ENCODE results near the gene UBE2E1. TPM values are rescaled to one million over a fixed set of nuclear protein-coding genes. Genes with fewer than 3 reads are reported as not detected.

UBE2E1 gene
- total and polyA plus RNA-seq, 2 of the 4 experiments (the other 2 are of a cell fraction) = 54.1 to 91.6 TPM

GRCh38 chr3:23882487-23882918, 76.7 kb downstream of the UBE2E1 start:
- DNase-seq (no peak), ATAC-seq (ENCODE audit: low read depth) (no peak)
- intact Hi-C loops (cut with micrococcal nuclease) (no loop called here), dilution Hi-C loops (cut with HindIII; ENCODE audit: low sequenced_read_pairs, unreplicated experiment) (no loop called here), in situ Hi-C loops (cut with MboI; ENCODE audit: low sequenced_read_pairs) (loop anchor here (25.0 kb wide), 2 partner anchors 355 to 805 kb away; no protein-coding TSS in a partner anchor)
- Histone ChIP-seq H2BK5ac (ENCODE audit: low read depth, low read length, poor library complexity, severe bottlenecking) (no peak overlapping the region), H3K36me3 (ENCODE audit: control insufficient read depth, insufficient read depth, low read length) (peaks cover 9% of the 10 kb centered on the region; the same call in 1 of the 2 replicates), H3K4ac (ENCODE audit: low read depth, low read length) (no peak overlapping the region), H3K9me1 (ENCODE audit: insufficient read depth, low read length) (no peaks in the 10 kb centered on the region), H2AFZ (replicated peaks; ENCODE audit: low read length, poor library complexity) (no peak overlapping the region), H3K18ac (ENCODE audit: low read depth, low read length) (no peak overlapping the region), H2AK9ac (replicated peaks; ENCODE audit: low read depth, low read length, poor library complexity) (no peak overlapping the region), H2AK5ac (ENCODE audit: low read depth, low read length) (no peak overlapping the region), H3K4me1 (ENCODE audit: control insufficient read depth, insufficient read depth, low read length) (peaks cover 1% of the 10 kb centered on the region), H3K4me3 (ENCODE audit: insufficient read depth, low read depth, low read length) (no peak overlapping the region), H4K20me1 (ENCODE audit: insufficient read depth, low read length) (peaks cover 11% of the 10 kb centered on the region), H3K9ac (ENCODE audit: low read depth, low read length) (no peak overlapping the region), H2BK120ac (ENCODE audit: low read depth, low read length) (no peak overlapping the region), H3K9me3 (ENCODE audit: control insufficient read depth, insufficient read depth, low read length) (no peaks in the 10 kb centered on the region), H4K91ac (ENCODE audit: insufficient read depth, low read depth, low read length) (no peak overlapping the region), H3K56ac (ENCODE audit: extremely low read depth, insufficient read depth, low read length) (no peak overlapping the region), H4K5ac (ENCODE audit: low read depth, low read length) (no peak overlapping the region), H3K14ac (replicated peaks; ENCODE audit: low read depth, low read length) (no peak overlapping the region), H2BK15ac (ENCODE audit: low read depth, low read length) (no peak overlapping the region), H3K79me1 (ENCODE audit: low read depth in 1 of 2, low read length in 2 of 2) (peaks cover 23 to 53% of the 10 kb centered on the region in 2 experiments), H4K8ac (ENCODE audit: low read depth in 2 of 2, low read length in 2 of 2) (no peak overlapping the region), H3K27ac (ENCODE audit: insufficient read depth, low read length) (no peak overlapping the region), H3K4me2 (ENCODE audit: low read depth, low read length) (no peak overlapping the region), H3K23ac (ENCODE audit: low read depth, low read length) (no peak overlapping the region), H2BK20ac (ENCODE audit: low read depth, low read length) (no peak overlapping the region), H3K27me3 (ENCODE audit: control insufficient read depth, insufficient read depth, low read length) (no peaks in the 10 kb centered on the region)
- WGBS, 2 experiments (ENCODE audit: extremely low coverage in 2 of 2, insufficient read length in 1 of 2) = 97% methylated on average over 7 of the region's 28 CpGs; no CpG with 5 or more reads in 1 of the 2 experiments
- POLR2A ChIA-PET (ENCODE audit: unreplicated experiment) = no interaction called here
- no TSS peak for BruUV-seq (replicated peaks)
- no peak for TF ChIP-seq BHLHE40 (IDR thresholded peaks at IDR 0.05; ENCODE audit: low read depth, low read length)
- no peak for TF ChIP-seq CHD1 (IDR thresholded peaks at IDR 0.05; ENCODE audit: low read depth, low read length)
- TF ChIP-seq SMC3 (IDR thresholded peaks at IDR 0.05; ENCODE audit: low read depth, low read length) = no peak
- no peak for TF ChIP-seq RAD21 (IDR thresholded peaks at IDR 0.05; ENCODE audit: low read length)
- no peak for TF ChIP-seq NFE2L2 (IDR thresholded peaks at IDR 0.05; ENCODE audit: low read depth, low read length)
- TF ChIP-seq MAFK (IDR thresholded peaks at IDR 0.05; ENCODE audit: low read depth, low read length) = no peak
- no peak for TF ChIP-seq MAZ (IDR thresholded peaks at IDR 0.05; ENCODE audit: borderline replicate concordance, low read depth, low read length)
- CTCF ChIA-PET = no interaction called here
